ENCODE data around the gene MRPL24.

GRCh38 chr1:156776942-156777341 is 36.1 kb upstream of the MRPL24 start:
- TF ChIP-seq POLR2A (IDR thresholded peaks at IDR 0.05), result no peak
- TF ChIP-seq CTCF (IDR thresholded peaks at IDR 0.05), result no peak
- no peak for TF ChIP-seq EP300 (IDR thresholded peaks at IDR 0.05)
